ENCODE results near the gene AEBP1.
"Not testable (repeated sequence)": the region's sequence is repeated elsewhere in the genome, so short reads cannot be mapped to it uniquely, and the experiment has no call there.

AEBP1 gene

DNA sequence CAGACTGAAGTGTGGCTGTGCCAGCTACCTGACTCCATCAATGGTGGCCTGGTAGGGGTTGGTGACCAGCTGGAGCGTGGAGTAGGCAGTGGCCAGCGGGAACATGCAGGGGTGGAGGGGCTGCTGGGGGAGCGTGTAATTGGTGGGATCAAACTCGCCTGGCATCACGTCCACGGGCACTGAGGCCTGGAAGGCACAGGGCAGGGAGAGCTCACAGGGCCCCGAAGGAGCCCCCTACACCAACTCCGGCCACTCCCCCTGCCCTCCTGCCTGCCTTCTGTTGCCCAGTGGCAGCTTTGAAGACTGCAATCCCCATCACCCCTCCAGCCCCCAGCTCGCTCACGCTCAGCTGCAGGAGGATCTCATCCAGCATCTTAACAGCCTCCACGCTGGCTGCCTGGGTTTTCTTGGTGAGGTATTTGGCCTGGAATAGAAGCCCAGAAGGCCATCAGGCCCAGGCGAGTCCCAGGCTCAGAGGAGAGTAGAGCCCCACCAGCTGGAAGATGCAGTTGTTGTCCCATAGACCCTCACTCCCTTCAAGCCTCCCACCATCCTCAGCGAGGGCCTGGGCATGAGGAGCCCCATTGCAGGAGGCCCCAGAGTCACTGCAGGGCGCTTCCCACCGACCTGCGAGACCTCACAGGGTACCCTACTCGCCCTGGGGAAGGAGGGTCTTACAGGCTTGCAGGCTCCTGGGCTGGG is 12.1 kb downstream of the AEBP1 start:
- in situ Hi-C loops (cut with HindIII; ENCODE audit: low sequenced_read_pairs): no loop called here

DNA sequence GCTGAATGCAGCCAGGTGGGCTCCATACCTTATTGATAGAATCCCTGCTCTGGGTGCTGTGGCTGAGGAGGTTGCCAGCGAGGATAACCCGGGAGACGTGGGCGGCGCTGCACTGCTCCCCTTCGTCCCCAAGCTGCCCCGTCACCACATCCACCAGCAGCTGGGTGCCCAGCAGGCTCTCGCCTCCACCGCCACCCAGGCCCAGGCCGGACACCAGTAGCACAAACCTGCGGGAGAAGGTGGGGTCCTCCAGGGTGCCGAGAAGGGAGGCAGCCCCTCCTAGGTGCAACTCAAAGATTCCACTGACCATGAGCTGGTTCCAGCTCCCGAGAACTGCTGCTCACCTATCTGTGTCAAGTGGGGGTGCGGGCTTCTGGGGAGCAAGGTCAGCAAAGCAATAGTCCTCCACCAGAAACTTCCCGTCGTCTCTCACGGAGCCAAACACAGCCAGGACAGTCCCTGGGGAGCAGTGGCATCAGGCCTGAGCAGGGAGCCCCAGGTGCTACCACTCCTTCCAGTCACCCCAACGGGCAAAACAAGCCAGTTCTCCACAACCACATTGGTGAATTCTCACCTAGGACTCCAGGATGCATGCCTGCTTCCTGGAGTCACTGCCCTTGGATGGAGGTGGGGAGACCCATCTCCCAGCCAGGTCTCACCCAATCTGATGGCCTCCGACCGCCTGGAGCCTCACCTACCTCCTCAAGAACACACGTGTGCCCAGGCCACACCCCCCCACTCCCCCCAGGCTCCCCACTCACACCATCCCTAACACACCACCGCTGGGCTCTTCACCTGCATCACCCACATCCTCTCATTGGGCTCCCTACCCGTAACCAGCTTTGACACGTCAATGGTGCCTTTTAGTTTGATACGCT is 12.9 kb downstream of the AEBP1 start:
- in situ Hi-C loops (cut with HindIII; ENCODE audit: low sequenced_read_pairs): no loop called here

DNA sequence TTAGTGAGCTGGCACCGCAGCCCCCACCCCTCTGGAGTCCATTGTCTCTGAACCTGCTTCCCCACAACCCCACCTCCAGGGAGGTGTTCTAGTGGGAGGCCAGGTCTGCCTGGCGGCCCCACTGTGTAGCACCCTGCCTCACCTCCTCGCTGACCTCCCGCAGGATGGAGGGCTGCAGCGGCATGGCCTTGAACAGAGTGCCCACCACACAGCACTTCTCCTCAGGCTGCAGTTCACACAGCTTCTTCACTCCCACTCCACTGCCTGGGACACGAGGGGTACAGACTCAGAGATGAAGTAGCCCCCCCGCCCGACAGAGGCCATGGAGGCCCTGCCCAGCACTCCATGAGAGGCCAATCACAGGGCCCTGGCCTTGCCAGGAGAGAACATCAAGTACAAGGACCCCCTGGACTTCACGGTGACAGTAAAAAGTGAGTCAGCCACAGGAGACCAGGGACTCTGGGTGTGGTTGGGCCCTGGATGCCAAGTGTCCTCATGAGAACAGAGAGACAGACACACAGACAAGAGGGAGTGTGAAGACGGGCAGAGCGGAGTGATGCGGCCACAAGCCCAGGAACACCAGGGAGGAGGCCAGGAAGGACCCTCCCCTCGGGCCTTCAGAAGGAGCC is 13.8 kb downstream of the AEBP1 start:
- in situ Hi-C loops (cut with HindIII; ENCODE audit: low sequenced_read_pairs): no loop called here

DNA sequence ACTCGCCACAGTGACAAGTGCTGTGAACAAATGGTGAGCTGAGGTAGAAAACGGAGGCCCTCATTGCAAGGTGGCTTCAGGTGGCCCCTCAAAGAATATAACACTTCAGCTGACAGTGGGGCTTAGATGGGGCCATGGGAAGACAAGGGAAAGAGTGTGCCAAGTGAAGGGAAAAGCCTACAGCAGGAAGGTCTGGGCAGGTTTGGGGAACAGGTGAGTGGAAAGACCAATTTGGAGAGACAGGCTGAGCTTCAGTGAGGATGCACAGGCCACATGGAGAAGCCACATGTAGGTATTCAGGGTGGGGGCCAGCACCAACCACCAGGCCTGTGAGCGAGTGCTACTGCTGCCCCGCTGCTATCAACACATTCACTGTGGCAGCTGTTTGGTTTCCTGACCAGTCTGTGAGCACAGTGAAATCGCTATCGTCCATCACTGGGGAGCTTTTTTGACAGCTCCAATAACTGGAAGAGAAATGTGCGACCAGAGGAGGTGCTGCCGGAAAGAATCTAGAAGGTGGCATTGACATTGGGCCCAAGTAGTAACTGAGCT is 15.8 kb downstream of the AEBP1 start:
- in situ Hi-C loops (cut with HindIII; ENCODE audit: low sequenced_read_pairs): no loop called here

DNA sequence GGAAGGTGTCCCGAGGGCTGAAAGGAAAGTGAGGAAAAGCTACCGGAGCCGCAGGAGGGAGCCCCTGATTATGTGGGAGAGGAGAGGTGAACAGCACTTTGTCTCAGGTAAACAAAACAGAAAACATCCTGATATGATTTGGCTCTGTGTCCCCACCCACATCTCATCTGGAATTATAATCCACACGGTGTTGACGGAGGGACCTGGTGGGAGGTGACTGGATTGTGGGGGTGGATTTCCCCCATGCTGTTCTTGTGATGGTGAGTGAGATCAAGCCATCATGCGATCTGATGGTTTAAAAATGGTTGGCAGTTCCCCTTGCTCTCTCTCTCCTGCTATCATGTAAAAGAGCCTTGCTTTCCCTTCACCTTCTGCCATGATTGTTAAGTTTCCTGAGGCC is 16.2 kb downstream of the AEBP1 start:
- in situ Hi-C loops (cut with HindIII; ENCODE audit: low sequenced_read_pairs): no loop called here

GRCh38 chr7:44121761-44122420 is 17.7 kb downstream of the AEBP1 start:
- in situ Hi-C loops (cut with HindIII; ENCODE audit: low sequenced_read_pairs): no loop called here

GRCh38 chr7:44122529-44122928 is 18.4 kb downstream of the AEBP1 start:
- in situ Hi-C loops (cut with HindIII; ENCODE audit: low sequenced_read_pairs): no loop called here

DNA sequence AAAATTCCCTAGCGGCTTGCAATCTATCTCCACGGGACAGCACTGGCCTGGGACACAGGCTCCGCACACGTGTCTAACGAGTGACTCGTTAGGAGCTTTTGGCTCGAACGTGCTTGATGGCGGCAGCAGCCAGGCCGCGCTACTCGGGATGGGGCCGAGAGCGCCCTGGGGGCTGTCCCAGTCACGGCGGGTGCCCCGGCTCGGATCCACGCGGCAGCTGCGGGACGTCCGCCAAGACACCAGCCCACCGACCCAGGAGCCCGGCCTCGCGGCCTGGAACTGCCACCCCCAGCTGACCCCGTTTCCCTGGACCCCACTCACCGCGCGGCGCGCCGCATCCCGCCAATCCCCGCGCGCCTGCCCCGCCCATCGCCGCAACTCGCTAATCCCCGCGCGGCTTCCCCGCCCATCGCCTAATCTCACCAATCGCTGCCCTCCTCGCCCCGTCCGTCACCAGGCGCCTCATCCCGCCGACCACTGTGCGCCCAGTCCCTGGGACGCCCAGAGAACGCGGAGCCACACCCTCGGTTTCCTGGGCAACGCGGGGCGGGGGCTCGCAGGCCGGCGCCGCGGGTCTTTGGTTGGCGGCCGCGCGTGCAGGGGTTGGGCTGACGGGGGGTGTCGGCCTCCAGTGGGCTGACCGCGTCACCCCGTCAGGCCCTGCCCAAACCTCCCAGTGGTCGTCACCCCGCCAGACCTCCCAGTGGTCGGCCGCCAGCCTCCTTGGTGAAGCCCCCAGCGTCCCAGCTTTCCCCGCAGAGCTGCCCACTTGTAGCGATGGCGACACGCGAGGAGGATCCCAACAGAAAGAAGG is 19.3 kb downstream of the AEBP1 start, which contains the start of gene POLD2:
POLD2 (minus strand) TSS at position 359 of the 814 bp plus-strand sequence. CDS start 1,495 bp downstream, outside the sequence.
- in situ Hi-C loops (cut with HindIII; ENCODE audit: low sequenced_read_pairs): no loop called here

GRCh38 chr7:44124822-44125202 is 20.7 kb downstream of the AEBP1 start:
- in situ Hi-C loops (cut with HindIII; ENCODE audit: low sequenced_read_pairs): no loop called here

DNA sequence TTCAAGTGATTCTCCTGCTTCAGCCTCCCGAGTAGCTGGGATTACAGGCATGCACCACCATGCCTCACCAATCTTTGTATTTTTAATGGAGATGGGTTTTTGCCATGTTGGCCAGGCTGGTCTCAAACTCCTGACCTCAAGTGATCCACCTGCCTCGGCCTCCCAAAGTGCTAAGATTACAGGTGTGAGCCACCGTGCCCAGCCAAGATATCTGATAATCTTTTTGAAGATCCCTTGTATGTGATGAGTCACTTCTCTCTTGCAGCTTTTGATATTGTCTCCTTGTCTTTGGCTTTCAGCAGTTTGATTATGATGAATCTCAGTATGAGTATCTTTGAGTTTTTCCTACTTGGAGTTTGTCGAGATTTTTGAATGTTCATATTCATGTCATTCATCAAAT is 22.4 kb downstream of the AEBP1 start:
- in situ Hi-C loops (cut with HindIII; ENCODE audit: low sequenced_read_pairs): not testable (repeated sequence)

GRCh38 chr7:44127161-44127560 is 23.0 kb downstream of the AEBP1 start:
- in situ Hi-C loops (cut with HindIII; ENCODE audit: low sequenced_read_pairs): no loop called here

DNA sequence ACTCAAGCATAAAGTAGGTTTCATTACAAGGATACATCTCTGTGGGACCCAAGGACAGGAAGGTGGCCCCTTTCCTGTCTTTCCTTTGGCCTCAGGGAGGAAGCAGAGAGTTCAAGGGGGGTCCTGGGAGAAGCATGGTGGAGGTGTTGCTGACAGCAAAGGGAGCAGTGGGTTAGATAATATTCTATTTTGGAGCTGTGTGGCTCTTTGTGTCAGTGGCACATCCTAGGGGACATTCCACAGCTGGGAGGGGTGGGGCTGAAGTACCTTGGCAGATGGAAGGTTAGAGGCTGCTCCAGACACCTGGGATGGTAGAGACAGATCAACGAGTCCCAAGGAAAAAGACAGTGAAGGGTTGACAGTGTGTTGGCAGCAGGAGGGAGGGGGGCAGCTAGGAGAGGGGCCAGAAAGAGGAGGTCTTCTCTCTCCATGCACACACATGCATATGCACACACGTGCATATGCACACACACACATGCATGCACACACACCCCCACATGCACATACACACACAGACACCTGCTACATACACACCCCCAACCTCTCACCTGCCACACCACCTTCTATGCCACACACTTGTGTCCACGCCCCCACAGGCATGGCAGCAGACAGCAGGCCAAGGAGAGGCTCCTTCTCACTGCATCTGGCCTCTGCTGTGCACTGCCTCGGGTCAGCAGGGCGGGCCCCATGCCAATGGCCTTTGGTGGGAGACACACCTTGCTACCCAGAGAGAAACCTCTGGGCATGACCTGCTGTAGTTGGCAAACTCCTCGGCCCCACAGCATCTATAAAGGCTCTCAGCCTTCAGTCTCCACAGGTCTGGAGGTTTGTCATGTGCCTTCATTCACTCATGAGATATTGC is 24.8 kb downstream of the AEBP1 start:
- in situ Hi-C loops (cut with HindIII; ENCODE audit: low sequenced_read_pairs): no loop called here

DNA sequence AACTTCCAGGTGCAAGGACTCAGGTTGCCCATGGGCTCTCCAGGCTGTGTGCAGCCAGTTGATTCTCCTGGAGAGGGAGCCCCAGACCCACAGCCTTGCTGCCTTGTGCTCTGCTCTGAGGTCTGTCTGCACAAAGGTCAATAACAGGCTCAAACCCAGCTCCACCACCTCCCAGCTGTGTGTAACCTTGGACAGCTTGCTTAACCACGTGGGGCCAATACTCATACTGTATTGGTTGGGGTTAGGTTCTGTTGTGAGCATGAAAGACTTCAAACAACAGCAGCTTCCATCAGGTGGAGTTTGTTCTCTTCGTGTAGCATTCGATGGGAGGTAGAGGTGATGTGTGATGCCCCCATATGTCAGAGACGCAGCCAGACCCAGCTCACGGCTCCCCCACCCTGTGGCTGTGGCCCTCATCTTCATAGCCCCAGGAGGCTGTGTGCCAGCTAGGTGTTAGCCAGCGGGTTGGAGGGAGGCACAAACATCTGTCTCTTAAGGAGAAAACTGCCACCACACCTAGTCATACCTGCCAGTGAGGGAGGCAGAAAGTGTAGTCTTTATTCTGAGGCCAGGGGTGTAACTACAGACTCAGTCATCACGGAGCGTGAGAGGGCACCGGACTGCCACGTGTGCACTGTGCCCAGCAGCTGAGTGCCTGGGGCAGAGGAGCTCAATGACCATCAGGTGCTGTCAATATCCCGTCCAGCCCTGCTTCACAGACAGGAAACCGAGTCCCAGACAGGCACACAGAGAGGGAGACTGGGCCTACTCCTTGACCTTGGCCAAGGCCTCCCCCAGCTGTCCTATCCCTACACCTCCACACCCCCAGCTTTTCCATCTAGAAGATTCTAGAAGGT is 27.3 kb downstream of the AEBP1 start:
- in situ Hi-C loops (cut with HindIII; ENCODE audit: low sequenced_read_pairs): no loop called here

DNA sequence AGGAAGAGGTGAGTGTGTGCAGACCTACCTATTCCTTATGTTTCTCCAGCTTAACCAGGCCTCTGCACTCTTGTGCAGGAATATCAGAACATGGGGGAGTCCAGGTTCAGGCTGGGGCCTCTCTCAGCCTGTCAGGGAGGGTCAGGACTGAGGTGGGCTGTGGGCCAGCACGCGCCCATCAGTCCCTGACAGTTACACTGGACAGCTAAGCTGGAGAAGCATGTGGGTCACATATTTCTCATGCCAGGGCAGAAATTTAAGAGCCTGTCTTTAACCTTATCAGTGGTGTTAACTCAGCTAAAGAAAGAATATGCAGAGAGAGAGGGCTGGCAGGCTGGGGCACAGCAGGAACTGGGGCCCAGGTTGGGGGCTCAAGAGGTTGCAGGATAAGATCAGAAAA is 27.9 kb downstream of the AEBP1 start:
- in situ Hi-C loops (cut with HindIII; ENCODE audit: low sequenced_read_pairs): no loop called here

GRCh38 chr7:44133295-44133694 is 29.1 kb downstream of the AEBP1 start:
- in situ Hi-C loops (cut with HindIII; ENCODE audit: low sequenced_read_pairs): no loop called here

DNA sequence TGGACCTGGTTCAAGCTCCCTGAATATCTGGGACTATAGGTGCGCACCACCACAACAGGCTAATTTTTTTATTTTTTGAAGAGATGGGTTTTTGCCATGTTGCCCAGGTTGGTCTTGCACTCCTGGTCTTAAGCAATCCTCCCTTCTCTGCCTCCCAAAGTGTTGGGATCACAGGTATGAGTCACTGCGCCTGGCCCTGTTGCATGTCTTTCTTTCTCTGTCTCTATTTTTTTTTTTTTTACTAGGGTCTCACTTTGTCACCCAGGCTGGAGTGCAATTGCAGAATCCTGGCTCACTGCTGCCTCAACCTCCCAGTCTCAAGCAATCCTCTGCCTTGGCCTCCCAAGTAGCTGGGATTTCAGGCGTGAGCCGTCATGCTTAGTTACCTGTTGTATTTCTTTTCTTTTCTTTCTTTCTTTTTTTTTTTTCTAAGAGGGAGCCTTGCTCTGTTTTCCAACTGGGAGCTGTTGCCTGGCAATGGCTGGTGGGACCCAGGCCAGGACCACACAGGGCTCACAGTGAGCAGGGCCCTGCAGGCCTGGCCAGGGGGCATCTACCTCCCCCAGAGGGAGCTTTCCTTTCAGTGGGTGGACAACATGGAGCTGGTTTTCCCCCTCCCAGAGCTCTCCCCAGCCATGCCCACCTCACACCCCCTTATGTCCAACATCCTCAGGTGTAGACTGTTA is 30.9 kb downstream of the AEBP1 start:
- in situ Hi-C loops (cut with HindIII; ENCODE audit: low sequenced_read_pairs): no loop called here

GRCh38 chr7:44136731-44137130 is 32.6 kb downstream of the AEBP1 start:
- in situ Hi-C loops (cut with HindIII; ENCODE audit: low sequenced_read_pairs): no loop called here

DNA sequence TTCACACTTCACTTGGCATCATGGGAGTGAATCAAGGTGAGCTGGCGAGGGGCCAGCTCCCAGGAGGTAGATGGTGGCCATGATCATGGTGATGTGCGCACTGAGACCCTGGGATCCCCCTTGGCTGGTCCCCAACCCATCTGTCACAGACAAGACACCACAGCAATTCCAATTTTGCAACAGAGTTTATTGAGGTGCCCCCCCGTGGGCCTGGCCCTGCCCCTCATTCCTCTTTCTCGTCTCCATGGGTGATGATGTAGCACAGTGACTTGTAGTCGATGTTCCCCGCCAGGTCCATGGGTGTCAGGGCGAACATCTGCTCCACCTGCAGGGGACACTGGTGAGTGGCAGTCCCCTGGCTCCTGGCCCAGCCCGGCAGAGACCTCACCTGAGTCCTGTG is 34.6 kb downstream of the AEBP1 start:
- in situ Hi-C loops (cut with HindIII; ENCODE audit: low sequenced_read_pairs): no loop called here
